ENCODE data around the gene LRFN5. TPM values are rescaled to one million over a fixed set of nuclear protein-coding genes. Genes with fewer than 3 reads are reported as not detected.
A peak's percentile ranks its signal among the peaks of the same experiment; 100 is the strongest.
"Not testable (repeated sequence)": the region's sequence is repeated elsewhere in the genome, so short reads cannot be mapped to it uniquely, and the experiment has no call there.

Gene LRFN5
- total RNA-seq, 1 experiment from 2014 or later = 15.8 TPM

DNA sequence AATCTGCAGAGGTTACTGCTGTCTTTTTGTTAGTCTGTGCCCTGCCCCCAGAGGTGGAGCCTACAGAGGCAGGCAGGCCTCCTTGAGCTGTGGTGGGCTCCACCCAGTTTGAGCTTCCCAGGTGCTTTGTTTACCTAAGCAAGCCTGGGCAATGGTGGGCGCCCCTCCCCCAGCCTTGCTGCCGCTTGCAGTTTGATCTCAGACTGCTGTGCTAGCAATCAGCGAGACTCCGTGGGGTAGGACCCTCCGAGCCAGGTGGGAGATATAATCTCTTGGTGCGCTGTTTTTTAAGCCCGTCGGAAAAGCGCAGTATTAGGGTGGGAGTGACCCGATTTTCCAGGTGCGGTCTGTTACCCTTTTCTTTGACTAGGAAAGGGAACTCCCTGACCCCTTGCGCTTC lies 304.5 kb downstream of the LRFN5 start:
- H3K27ac Mint-ChIP-seq = peak overlapping the region; percentile 70; the same call in 1 of the 2 replicates
- peaks cover 11% of the 10 kb centered on the region for H3K36me3 Mint-ChIP-seq

GRCh38 chr14:41913398-41913797 lies 306.7 kb downstream of the LRFN5 start:
- Mint-ChIP-seq H3K27ac (no peak overlapping the region), H3K4me3 (no peak overlapping the region), H3K9me3 (peaks cover 9% of the 10 kb centered on the region), H3K27me3 (ENCODE audit: low read depth) (peaks cover 4% of the 10 kb centered on the region), H3K36me3 (peaks cover 8% of the 10 kb centered on the region), H3K4me1 (peaks cover 10% of the 10 kb centered on the region)
- ATAC-seq = no peak
- CTCF ChIA-PET = no interaction called here
- DNase-seq (ENCODE audit: low spot score) = no peak
- POLR2A ChIA-PET = no interaction called here
- TF ChIP-seq, protein P1, sequence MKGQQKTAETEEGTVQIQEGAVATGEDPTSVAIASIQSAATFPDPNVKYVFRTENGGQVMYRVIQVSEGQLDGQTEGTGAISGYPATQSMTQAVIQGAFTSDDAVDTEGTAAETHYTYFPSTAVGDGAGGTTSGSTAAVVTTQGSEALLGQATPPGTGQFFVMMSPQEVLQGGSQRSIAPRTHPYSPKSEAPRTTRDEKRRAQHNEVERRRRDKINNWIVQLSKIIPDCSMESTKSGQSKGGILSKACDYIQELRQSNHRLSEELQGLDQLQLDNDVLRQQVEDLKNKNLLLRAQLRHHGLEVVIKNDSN (CRISPR knock-in tag; IDR thresholded peaks at IDR 0.05) = no peak
- no peak for TF ChIP-seq ZNF219 (CRISPR knock-in tag; IDR thresholded peaks at IDR 0.05; ENCODE audit: borderline replicate concordance)
- no peak for TF ChIP-seq CTCF (IDR thresholded peaks at IDR 0.05)
- no peak for TF ChIP-seq TEAD4 (CRISPR knock-in tag; IDR thresholded peaks at IDR 0.05)

More for the DNA sequence above, 304.5 kb downstream of the LRFN5 start:
- TF ChIP-seq, protein P2, sequence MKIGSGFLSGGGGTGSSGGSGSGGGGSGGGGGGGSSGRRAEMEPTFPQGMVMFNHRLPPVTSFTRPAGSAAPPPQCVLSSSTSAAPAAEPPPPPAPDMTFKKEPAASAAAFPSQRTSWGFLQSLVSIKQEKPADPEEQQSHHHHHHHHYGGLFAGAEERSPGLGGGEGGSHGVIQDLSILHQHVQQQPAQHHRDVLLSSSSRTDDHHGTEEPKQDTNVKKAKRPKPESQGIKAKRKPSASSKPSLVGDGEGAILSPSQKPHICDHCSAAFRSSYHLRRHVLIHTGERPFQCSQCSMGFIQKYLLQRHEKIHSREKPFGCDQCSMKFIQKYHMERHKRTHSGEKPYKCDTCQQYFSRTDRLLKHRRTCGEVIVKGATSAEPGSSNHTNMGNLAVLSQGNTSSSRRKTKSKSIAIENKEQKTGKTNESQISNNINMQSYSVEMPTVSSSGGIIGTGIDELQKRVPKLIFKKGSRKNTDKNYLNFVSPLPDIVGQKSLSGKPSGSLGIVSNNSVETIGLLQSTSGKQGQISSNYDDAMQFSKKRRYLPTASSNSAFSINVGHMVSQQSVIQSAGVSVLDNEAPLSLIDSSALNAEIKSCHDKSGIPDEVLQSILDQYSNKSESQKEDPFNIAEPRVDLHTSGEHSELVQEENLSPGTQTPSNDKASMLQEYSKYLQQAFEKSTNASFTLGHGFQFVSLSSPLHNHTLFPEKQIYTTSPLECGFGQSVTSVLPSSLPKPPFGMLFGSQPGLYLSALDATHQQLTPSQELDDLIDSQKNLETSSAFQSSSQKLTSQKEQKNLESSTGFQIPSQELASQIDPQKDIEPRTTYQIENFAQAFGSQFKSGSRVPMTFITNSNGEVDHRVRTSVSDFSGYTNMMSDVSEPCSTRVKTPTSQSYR (CRISPR knock-in tag; IDR thresholded peaks at IDR 0.05) = peak; percentile 51; the same call in 1 of the 2 replicates
- TF ChIP-seq FOXK1 (CRISPR knock-in tag; IDR thresholded peaks at IDR 0.05) = 0 out of 2 replicates have a peak, but pooled peaks have one; percentile 58
- 0 out of 2 replicates have a peak, but pooled peaks have one; percentile 26 for TF ChIP-seq SP1 (CRISPR knock-in tag; conservative IDR thresholded peaks at IDR 0.05)
- H3K9me3 Mint-ChIP-seq; POLR2A ChIA-PET; ATAC-seq; H3K27me3 Mint-ChIP-seq (ENCODE audit: low read depth): not testable (repeated sequence)
- peaks cover 10% of the 10 kb centered on the region for H3K4me1 Mint-ChIP-seq
- peak overlapping the region; percentile 78 for H3K4me3 Mint-ChIP-seq
- DNase-seq (ENCODE audit: low spot score) = peak; percentile 75
- CTCF ChIA-PET = interaction anchor here (0.9 kb wide), 1 partner anchor 87 kb away, joined by 4 read pairs; no protein-coding TSS in a partner anchor

DNA sequence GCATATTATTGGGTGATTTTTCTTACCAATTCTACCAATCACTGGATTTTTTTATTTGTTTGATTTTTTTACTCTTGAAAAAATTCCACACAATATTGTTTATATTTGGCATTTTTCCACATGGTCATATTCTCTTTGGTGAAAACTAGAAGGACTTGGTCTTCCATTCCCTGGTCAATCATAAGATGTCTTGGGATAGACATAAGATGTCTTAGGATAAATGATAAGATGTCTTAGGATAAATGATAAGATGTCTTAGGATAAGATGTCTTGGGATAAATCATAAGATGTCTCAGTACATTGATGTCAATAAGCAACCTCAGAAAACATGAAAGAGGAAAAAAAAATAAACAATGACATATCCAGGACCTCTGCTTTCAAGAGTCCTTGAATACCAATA lies 309.1 kb downstream of the LRFN5 start:
- POLR2A ChIA-PET = no interaction called here

More for the DNA sequence above, 309.1 kb downstream of the LRFN5 start:
- ATAC-seq (no peak), DNase-seq (ENCODE audit: low spot score) (no peak)
- CTCF ChIA-PET = no interaction called here
- H3K9me3 Mint-ChIP-seq = no peaks in the 10 kb centered on the region
- no peak for TF ChIP-seq NR1H2 (CRISPR knock-in tag; IDR thresholded peaks at IDR 0.05)
- no peak for TF ChIP-seq IRF1 (CRISPR knock-in tag; IDR thresholded peaks at IDR 0.05)
- TF ChIP-seq ZNF416 (CRISPR knock-in tag; IDR thresholded peaks at IDR 0.05) = no peak
- TF ChIP-seq ATF1 (CRISPR knock-in tag; IDR thresholded peaks at IDR 0.05) = no peak
- TF ChIP-seq ZNF263 (CRISPR knock-in tag; IDR thresholded peaks at IDR 0.05; ENCODE audit: low read depth) = no peak
- TF ChIP-seq PRDM15 (CRISPR knock-in tag; IDR thresholded peaks at IDR 0.05) = no peak
- no peak for TF ChIP-seq ETV6 (CRISPR knock-in tag; IDR thresholded peaks at IDR 0.05)
- no peak for TF ChIP-seq MYBL2 (CRISPR knock-in tag; IDR thresholded peaks at IDR 0.05)
- TF ChIP-seq ZBTB43 (CRISPR knock-in tag; IDR thresholded peaks at IDR 0.05) = no peak
- no peak for TF ChIP-seq ZNF138 (CRISPR knock-in tag; conservative IDR thresholded peaks at IDR 0.05)
- TF ChIP-seq SOX15 (CRISPR knock-in tag; IDR thresholded peaks at IDR 0.05) = no peak
- no peak overlapping the region for H3K27ac Mint-ChIP-seq
- no peak overlapping the region for H3K4me3 Mint-ChIP-seq
- H3K4me1 Mint-ChIP-seq = peaks cover 4% of the 10 kb centered on the region
- H3K27me3 Mint-ChIP-seq (ENCODE audit: low read depth) = no peaks in the 10 kb centered on the region; the same call in 1 of the 2 replicates
- H3K36me3 Mint-ChIP-seq = no peaks in the 10 kb centered on the region; the same call in 1 of the 2 replicates
